SIG-M5 treated with dmso at 0.1 percent for 504 hours (cell line): ENCODE data around the gene TREM1.

Experiments
- DNase-seq: peaks from one replicate; lab custom pipeline; 2025; ENCODE audit not compliant: unreplicated experiment; lab: John Stamatoyannopoulos, UW

The TREM1 gene

DNA sequence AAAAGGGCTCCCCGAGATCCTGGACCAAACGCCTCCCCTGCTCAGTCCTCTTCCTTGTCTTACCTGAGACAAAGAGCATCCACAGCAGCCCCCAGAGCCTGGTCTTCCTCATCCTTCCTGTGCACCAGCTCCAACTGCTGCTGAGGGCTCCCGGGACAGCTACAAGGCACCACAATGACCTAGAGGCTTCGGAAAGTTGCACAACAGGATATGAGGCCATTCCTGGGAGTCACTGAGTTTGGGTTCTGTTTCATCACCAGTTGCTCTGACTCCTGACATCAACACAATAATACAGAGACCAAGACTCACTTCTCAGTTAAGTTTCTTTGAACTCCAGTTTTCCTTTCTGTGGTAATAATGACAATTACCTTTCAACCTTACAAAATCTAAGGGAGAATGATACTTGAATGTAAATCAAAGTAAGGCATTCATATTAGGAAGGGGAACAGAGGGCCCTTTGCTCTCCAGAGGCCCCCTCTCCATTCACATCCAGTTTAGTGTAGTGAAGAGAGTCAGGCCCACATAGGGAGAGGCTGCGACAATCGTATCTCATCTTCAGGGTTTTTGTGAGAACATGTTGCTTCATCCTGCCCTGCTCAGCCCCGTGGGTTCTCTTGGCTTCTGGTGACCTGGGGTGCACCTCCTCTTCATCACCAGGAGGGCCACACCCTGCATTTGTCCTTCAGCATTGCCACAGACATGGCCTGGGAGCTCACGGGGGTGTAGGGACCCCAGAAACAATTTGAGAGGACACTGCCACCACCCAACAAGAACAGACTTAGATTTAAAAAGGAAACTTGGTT, at the start of gene TREM1:
TREM1 (minus strand) TSS at position 139 of the 803 bp plus-strand sequence; CDS start at position 112, 27 bp downstream.
- DNase-seq, result peak; percentile 94

DNA sequence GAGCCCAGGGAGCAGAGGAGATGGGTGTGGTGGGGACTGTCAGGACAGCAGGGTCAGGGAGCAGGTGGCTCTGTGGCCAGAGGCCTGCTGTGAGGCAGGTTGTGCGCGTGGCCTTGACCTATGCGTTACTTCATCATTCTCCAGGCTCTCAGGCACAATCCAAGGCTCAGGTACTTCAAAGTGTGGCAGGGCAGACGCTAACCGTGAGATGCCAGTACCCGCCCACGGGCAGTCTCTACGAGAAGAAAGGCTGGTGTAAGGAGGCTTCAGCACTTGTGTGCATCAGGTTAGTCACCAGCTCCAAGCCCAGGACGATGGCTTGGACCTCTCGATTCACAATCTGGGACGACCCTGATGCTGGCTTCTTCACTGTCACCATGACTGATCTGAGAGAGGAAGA, 49.5 kb upstream of the TREM1 start:
- DNase-seq, result no peak

DNA sequence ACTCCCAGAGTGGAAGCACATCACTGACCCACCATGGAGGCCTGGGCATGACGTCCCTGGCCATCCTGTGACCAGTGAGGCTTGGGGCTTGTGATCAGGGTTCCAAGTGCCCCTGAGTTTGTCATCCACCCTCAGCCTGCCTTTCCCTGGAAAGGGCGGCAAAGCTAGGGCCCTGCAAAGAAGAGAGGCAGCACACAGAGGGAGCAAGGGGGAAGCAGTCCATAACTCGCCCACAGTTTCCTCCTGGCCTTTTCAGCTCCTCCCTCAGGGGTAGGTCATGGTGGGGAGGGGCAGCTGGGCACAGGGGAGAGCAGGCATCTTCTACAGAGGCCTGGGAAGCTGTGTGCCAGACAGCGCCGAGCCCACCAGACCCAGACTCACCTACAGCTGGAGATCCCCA, 48.8 kb upstream of the TREM1 start, which contains the start of gene NCR2:
NCR2 (plus strand) TSS at position 313 of the 400 bp plus-strand sequence. CDS start 269 bp downstream, outside the sequence.
- DNase-seq, result no peak

DNA sequence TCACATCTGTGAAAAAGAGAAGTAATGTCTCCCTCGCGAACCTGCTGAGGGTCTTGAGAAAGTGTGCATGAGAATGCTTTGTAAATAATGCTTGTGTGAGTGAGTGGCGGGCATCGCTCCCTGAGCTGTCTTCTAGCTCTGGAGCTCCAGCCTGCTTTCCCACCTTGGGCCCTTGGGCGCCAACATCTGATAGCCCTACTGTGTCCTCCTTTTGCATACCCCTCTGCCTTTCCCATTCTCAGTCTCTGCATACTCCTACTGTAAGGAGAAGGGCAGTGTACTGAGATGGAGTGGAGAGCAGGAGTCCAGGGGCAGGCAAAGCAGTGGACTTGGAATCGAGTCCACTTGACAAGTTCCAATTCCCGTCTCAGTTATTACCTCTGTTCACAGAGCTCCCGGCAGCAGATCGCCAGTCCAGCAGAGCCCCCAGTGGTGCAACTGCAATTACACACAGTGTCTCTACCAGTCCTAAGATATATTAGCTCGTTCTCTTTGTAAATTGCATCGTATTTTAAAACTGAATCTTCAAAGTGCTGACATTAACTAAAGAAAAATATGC, 48.1 kb upstream of the TREM1 start:
- DNase-seq, result no peak

DNA sequence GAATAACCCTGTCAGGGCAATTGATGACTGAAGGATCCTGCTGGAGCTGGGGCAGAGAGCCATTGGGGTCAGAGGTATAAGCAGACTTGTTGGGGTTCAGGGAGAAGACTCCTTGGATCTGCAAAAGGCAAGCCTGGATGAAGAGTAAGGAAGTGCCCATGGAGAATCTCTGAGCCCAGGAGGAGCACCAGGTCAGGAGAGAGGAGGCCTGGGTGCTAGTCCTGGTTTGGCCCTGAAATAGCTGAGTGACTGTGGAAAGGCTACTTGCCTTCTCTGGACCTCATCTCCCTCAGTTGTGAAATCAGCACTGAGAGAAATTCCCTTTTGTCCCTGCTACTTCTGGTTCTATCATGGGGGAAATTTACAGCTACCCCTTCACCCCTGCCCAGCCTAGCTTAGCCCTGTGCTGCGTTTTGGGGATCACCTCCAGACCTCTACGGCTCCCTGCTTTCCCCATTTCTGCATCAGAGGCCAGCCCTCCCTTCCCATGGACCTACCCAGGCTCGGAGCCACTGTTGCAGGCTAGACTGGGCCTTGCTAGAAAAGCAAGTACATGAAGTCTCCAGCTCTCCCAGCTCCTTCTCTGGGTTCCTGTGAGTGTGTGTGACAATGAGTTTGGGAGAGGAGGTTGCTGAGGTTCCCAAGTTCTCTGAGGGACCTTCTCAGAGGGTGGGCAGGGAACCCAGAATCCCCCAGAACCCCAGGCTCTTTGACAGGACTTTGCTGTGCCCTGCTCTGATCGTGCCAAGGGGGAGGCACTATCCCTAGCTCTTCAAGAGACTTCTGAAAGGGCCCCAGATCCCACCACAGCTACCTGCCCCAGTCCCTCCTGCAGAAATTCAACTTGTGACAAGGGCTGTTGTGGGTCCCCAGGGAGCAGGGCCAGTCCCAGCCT, 46.6 kb upstream of the TREM1 start:
- no peak for DNase-seq

DNA sequence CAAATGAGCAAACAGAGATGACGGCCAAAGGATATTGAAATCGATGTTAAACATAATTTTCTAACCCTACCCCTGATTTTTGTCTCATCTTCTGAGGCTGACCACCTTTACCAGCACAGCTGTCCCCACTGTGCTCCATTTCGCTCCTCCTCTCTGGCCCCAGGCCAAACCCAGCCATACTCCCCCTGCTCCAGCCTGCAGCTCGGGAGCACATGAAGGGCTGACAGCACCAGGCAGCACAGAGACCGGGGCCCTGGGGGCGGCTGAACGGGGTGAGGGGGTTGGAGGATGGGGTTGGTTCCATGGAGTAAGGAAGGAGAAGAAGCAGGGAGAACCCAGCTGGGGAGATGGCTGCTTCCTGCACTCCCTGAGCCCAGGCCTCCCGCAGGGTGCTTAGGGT, 45.8 kb upstream of the TREM1 start:
- no peak for DNase-seq

DNA sequence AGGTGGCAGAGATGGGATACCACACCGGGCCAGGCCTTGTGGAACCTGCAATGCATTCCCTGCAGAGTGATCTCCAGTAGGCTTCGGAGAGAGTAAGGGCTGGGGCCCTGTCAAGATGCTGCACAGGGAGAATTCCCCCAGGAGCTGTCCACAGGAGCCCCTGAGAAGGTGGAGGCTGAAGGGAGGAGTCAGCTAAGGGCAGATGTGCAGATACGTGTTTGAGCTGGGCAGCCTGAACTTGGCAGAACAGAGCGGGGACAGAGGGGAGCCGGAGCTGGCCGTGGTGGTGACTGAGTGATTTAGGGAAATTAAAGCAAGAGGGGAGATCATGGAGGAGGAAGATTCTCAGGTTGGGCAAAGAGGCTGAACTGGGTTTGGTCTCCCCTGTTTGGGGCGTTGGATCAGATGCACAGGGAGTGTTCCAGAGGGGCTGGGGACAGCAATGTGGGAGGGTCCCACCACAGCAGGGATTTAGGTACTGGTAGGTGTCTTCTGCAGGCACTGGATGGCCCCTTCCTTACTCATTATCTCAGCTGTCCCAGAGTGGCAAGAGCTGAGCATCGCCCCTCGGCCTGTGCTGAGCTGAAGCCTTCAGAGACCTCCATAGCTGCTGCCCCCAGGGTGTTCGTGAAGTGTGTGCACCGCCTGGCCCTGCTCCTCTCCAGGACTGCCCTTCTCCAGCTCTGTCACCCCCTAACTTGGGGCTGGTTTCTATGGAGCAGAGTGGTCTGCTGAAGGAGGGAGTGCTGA, 45.1 kb upstream of the TREM1 start:
- no peak for DNase-seq

DNA sequence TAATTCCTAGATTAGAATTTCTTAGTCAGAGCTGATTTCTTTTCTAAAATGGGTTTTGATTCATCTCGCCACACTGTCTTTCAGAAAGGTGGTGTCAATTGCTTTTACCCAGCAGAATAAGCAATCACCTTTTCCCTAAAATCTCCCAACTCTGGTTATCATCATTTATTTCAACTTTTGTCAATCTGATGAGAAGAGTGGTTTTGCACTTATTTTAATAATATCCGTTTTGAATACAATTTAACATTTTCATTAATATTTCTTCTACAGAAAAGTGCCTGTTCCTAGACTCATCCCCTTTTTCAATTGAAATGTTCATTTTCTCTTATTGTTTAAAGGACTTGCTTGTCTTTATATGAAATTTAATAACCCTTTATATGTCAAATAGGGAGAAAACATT, 40.7 kb upstream of the TREM1 start:
- DNase-seq, result no peak

DNA sequence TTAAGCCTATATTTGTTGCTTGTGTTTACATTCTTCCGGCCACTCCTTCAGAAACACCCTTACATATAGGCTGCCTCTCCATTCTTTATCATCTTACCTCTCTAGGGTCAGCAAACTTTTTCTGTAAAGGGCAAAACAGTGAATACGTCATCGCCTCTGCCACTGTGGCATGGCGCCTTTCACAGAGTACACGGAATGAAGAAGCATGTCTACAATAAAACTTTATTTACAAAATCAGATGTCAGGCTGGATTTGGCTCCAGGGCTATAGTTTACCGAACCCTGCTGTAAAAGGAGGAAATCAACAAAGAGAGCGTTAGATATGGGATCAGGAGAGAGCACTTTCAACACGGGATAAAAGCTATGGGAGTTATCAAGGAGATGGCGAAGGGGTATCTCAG, 39.6 kb upstream of the TREM1 start:
- no peak for DNase-seq

DNA sequence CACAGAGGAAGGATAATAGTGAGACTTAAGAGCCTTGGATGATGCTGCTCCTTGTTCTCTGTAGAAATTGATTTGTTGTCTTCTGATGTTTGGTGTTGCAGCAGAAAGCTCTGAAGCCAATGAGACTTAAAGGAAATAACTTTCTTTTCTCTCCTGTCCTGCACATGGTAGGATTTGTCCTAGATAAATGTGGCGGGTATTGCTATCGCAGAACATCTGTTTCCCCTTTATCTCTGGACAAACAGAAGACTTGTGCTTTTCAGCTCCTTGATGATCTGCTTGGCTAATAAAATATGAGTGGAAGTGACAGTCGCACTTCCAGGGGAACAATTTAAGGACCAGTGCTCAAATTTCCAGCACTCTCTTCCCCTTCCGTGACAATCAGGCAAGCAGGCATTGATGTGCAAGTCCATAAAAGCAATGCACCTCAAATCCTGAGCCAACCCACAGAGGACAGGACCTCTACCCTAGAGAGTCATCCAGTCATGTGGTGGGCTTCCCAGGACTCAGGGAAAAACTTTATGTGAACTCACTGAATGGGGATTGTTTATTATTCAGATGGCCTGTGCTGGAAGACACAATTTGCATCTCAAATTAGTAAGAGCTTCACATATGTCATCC, 39.1 kb upstream of the TREM1 start:
- no peak for DNase-seq

DNA sequence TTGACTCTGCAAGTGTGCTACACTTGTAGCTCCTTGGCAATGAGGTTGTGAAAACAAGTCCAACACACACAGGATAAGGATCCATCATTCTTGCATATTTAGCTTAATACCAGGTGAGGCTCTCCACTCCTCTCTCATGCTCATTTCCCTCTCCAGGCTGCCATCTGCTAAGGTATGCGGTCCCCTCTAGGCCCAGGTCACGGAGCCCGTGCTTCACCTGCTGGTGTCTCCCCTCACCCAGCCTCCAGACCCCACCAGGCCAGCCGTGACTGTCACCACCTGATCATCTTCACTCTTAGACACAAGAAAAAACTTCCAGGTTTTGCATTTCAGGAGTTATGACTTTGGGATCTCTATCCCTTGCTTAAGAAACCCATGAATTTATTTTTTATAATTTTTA, 34.7 kb upstream of the TREM1 start:
- no peak for DNase-seq

DNA sequence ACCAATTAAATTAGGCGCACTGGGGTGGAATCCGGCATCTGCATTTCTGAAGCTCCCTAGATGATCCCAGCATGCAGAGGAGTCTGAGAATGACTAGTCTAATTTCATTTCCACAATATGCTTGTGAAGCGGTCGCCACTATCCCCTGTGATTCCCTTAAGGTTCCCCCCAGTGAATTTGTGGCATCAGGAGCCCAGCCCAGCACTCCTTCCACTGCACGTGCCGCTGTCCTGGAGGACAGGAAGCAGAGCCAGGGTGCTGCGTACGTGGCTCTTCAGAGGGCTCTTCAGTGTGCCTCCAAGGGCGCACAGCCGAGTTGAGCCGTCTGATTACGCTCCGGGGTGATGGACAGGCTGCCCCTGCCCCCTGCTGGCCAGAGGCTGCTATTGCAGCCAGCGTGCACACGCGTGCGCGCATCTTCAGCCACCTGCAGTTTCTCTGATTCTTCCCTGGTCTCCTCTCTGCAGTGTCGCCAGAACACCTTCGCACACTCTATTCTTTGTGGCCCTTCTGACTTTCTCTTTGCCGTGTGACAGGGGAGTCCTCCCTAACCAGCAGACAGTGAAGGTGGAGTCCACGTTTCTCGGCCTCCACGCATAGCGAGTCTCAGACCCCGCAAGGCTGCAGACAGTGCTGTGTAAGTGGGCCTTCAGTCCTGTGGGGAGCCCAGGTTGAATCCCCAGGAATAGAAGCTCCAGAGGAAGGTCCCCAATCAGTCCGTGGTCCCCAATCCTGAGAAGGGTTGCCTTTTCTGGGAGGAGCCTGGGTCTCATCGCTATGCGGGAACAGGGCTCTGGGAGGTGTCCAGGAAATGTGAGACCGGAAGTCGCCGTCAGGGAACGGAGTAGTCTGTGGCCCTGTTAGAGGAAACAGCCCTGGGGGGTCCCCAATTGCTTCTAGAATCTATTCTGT, 32.4 kb upstream of the TREM1 start:
- DNase-seq, result peak; percentile 73

DNA sequence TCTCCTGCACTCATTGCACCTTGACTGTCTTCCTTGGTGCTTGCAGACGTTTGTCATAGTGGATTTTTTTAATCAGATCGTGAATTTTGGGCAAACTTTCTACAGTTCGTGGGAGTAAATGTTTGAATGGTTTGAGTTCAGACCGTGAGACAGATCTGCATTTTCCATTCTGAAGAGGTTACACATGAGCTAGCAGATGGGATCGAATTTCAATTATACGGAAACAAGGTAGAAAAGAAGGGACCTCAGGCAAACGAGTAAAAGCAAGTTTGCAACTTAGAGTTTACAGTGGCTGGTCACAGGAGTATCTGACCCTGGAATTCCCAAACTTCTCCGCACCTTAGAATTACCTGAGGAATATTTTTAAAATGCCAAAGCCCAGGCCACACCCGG, 31.8 kb upstream of the TREM1 start:
- no peak for DNase-seq

DNA sequence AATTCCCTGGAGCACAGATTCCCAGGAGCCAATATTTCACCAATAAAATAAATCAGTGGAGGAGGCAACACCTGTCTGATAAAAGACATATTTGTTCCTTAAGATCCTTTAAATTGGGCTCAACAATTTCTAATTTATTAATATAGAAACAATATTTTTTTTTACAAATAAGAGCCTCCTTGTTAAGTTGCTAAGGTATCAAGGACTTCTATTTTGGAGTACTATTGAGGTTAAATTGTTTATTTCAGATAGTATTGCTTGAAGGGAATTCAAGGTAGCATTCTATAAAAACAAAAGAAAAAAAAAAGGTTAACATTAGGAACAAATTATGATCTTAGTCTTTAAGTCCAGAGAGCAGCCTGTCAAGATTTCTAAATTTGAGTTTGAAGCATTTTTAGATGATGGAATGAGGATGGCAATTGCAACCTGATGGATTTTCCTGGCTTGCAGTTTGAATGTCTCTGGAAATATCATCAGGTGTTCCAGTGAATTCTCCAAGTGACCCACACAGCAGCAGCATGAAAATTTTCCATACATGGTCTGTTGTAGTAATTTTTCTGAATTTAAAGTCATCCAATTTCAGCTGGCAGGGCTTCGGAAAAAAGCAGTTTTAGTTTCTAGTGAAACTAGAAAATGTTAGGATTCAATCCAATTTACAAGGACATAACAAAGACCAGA, 29.6 kb upstream of the TREM1 start:
- DNase-seq, result no peak

DNA sequence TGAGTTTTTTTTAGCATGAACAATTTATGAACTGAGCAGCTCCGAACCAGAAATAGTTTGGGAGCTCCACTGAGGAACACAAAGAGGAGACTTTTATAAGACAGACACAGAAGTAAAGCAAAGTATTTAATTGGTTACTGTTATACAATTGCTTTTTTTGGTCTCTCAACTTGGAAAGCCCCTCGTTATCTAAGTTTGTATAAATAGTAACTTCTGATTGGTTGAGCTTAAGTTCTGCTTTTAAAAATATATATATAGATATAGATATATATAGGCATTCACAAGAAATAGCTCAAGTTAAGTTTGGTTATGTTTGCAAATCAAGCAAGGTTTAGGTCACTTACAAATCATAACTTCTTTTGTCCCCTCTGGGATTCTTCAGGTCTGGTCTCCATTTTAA, 28.7 kb upstream of the TREM1 start:
- DNase-seq, result no peak

DNA sequence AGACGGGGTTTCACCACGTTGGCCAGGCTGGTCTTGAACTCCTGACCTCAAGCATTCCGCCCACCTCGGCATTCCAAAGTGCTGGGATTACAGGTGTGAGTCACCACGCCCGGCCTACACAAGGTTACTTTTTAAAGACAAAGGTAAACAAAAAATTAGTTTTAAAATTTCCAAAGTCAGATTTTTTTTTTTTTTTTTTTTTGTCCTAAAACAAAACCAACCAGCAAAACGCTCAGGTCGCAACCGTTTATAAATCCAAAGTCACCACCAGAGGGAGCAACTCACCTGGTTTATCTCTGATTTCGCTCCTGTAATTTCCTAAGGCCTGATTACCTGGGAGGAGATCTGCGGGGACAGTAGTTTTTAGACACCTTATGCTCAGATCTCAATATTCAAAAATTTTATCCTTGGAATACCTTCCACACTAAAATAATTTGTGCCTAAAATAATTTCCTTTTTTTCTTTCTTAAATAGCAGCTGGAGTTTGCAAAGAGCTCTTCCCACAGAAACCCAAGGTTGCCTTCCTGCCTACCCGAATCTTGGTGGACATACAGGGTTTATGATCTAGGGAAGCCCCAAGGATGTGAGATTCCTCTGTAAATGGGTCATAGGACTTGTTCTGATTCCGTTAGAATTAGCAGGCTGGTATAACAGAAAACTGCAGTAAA, 19.8 kb upstream of the TREM1 start:
- peak; percentile 35 for DNase-seq

DNA sequence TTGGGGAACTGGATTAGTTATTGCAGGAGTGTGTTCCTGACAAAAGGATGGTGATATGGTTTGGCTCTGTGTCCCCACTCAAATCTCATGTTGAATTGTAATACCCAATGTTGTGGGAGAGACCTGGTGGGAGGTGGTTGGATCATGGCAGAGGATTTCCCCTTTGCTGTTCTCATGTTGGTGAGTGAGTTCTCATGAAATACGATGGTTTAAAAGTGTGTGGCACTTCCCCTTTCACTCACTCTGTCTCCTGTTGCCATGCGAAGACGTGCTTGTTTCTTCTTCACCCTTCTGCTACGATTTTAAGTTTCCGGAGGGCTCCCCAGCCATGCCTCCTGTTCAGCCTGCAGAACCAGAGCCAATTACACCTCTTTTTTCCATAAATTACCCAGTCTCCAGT, 16.2 kb upstream of the TREM1 start:
- DNase-seq, result peak; percentile 52

DNA sequence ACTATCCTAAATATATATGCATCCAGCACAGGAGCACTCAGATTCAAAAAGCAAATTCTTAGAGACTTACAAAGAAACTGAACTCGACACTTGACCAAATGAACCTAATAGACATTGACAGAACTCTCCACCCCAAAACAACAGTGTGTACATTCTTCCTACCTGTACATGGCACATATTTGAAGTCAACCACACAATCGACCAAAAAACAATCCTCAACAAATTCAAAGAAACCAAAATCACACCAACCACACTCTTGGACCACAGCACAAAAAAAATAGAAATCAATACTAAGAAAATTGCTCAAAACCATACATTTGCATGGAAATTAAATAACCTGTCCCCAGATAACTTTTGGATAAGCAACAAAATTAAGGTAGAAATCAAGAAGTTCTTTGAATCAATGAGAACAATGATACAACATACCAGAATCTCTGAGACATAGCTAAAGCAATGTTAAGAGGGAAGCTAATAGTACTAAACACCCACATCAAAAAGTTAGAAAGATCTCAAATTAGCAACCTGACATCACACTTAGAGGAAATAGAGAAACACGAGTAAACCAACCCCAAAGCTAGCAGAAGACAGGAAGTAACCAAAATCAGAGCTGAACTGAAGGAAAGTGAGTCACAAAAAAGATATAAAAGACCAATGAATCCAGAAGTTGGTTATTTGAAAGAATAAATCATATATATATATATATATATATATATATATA, 12.5 kb upstream of the TREM1 start:
- DNase-seq, result peak; percentile 13
